HG03135 (cell line): ENCODE measurements around the gene SOAT2.
"Not testable (repeated sequence)": the region's sequence is repeated elsewhere in the genome, so short reads cannot be mapped to it uniquely, and the experiment has no call there.

Experiments used
- ATAC-seq: cut with Tn5 transposase; IDR thresholded peaks from one replicate; pipeline ENCODE4 v1.9.1; 2021; ENCODE audit warnings: mild to moderate bottlenecking, moderate library complexity; ENCODE audit not compliant: unreplicated experiment

Gene SOAT2

GRCh38 chr12:53101931-53102781, 1.1 kb upstream of the SOAT2 start:
- ATAC-seq, result no peak

GRCh38 chr12:53103860-53104305, 597 bp downstream of the SOAT2 start:
- no peak for ATAC-seq

- ATAC-seq, result no peak
These were observed 2.0 kb downstream of the SOAT2 start for GRCh38 chr12:53105256-53105655.

- no peak for ATAC-seq
These were observed 2.6 kb downstream of the SOAT2 start for GRCh38 chr12:53105712-53106439.

GRCh38 chr12:53107122-53107521, 3.8 kb downstream of the SOAT2 start:
- no peak for ATAC-seq

- ATAC-seq, result not testable (repeated sequence)
These were observed 9.1 kb downstream of the SOAT2 start for GRCh38 chr12:53112431-53112830.

- no peak for ATAC-seq
These were observed 9.9 kb downstream of the SOAT2 start for GRCh38 chr12:53113136-53113705.

- ATAC-seq, result no peak
These were observed 10.7 kb downstream of the SOAT2 start for GRCh38 chr12:53113951-53114350.

GRCh38 chr12:53115112-53115890, 12.0 kb downstream of the SOAT2 start:
- no peak for ATAC-seq

GRCh38 chr12:53115891-53116648, 12.8 kb downstream of the SOAT2 start:
- no peak for ATAC-seq

GRCh38 chr12:53118751-53119300, 15.5 kb downstream of the SOAT2 start:
- ATAC-seq, result no peak

- ATAC-seq, result no peak
These were observed 17.6 kb downstream of the SOAT2 start for GRCh38 chr12:53120685-53121525.

GRCh38 chr12:53122961-53123468, 19.7 kb downstream of the SOAT2 start:
- ATAC-seq, result no peak

- ATAC-seq, result no peak
These were observed 20.5 kb downstream of the SOAT2 start for GRCh38 chr12:53123578-53124351.

GRCh38 chr12:53124352-53124723, 21.1 kb downstream of the SOAT2 start:
- no peak for ATAC-seq

- ATAC-seq, result no peak
These were observed 23.9 kb downstream of the SOAT2 start for GRCh38 chr12:53127169-53127568.

- ATAC-seq, result no peak
These were observed 25.7 kb downstream of the SOAT2 start for GRCh38 chr12:53128780-53129569.
